SK-N-SH (cell line): Measurements from ENCODE around the gene SPTBN1. TPM values are rescaled to one million over a fixed set of nuclear protein-coding genes. Genes with fewer than 3 reads are reported as not detected.

Experiments
- CTCF ChIA-PET: fragments of 300-600, 350-600 bp; formaldehyde crosslinking; extraction: SDS; loops from one replicate; lab custom pipeline; 2021; lab: Yijun Ruan, JAX
- POLR2A ChIA-PET: fragments of 350-600 bp; sonication (Branson Sonifier 250); formaldehyde crosslinking; extraction: SDS; loops from one replicate; lab custom pipeline; 2020; ENCODE audit warnings: antibody characterized with exemption, inconsistent platforms; lab: Yijun Ruan, JAX
- DNase-seq: peaks from one replicate; pipeline ENCODE4 v3.0.0; 2012
- H2AFZ ChIP-seq: fragments of 200-600 bp; sonication (generic); 2 replicates; pipeline ENCODE4 v1.8.1; 2016; ENCODE audit warnings: antibody characterized with exemption, mild to moderate bottlenecking, low read depth
- H3F3A ChIP-seq: fragments of 200-600 bp; sonication (generic); replicated peaks from 2 replicates; pipeline ENCODE3; 2016; ENCODE audit warnings: antibody characterized with exemption, mild to moderate bottlenecking; ENCODE audit not compliant: insufficient read depth
- H3K27ac ChIP-seq, 2 experiments: fragments of 200-500 bp in 1 of 2; fragments of 200-600 bp in 1 of 2; sonication (Bioruptor generic) in 1 of 2; sonication (generic), shearing (Covaris generic) in 1 of 2; 2 replicates each; pipeline versions ENCODE4 v1.5.1 to v1.6.1; 2014 to 2016; ENCODE audit warnings: low read depth in 2 of 2, inconsistent platforms in 1 of 2, low read length in 1 of 2, mild to moderate bottlenecking in 1 of 2, mixed read lengths in 1 of 2
- H3K27me3 ChIP-seq: fragments of 200-600 bp; sonication (generic), shearing (Covaris generic); 2 replicates; pipeline ENCODE4 v1.6.1; 2016; ENCODE audit warnings: mixed run types; ENCODE audit not compliant: insufficient read depth
- H3K36me3 ChIP-seq, 2 experiments: fragments of 200-500 bp in 1 of 2; fragments of 200-600 bp in 1 of 2; sonication (Bioruptor generic) in 1 of 2; sonication (generic) in 1 of 2; replicated peaks in 1 of 2; 2 replicates each; pipeline versions ENCODE3 to v1.5.1; 2014 to 2016; ENCODE audit warnings: low read length in 1 of 2, mild to moderate bottlenecking in 1 of 2; ENCODE audit not compliant: insufficient read depth in 2 of 2, control insufficient read depth in 1 of 2
- H3K4me1 ChIP-seq, 2 experiments: fragments of 200-500 bp in 1 of 2; fragments of 200-600 bp in 1 of 2; sonication (Bioruptor generic) in 1 of 2; sonication (generic), shearing (Covaris generic) in 1 of 2; 2 replicates each; pipeline versions ENCODE4 v1.5.1 to v1.6.1; 2014 to 2016; ENCODE audit warnings: low read depth in 1 of 2, low read length in 1 of 2, mixed run types in 1 of 2; ENCODE audit not compliant: insufficient read depth in 2 of 2, control insufficient read depth in 1 of 2
- H3K4me2 ChIP-seq: fragments of 200-600 bp; sonication (generic), shearing (Covaris generic); 2 replicates; pipeline ENCODE4 v1.6.1; 2017; ENCODE audit warnings: mixed run types
- H3K4me3 ChIP-seq, 2 experiments: fragments of 200-500 bp in 1 of 2; fragments of 200-600 bp in 1 of 2; sonication (Bioruptor generic) in 1 of 2; sonication (generic), shearing (Covaris generic) in 1 of 2; 2 replicates each; pipeline versions ENCODE4 v1.5.1 to v1.8.1; 2014 to 2016; ENCODE audit warnings: low read depth in 2 of 2, inconsistent platforms in 1 of 2, low read length in 1 of 2, mild to moderate bottlenecking in 1 of 2, mixed read lengths in 1 of 2, moderate library complexity in 1 of 2
- H3K79me2 ChIP-seq: fragments of 200-600 bp; sonication (generic); 2 replicates; pipeline ENCODE4 v1.8.1; 2017; ENCODE audit warnings: mild to moderate bottlenecking; ENCODE audit not compliant: insufficient read depth
- H3K9ac ChIP-seq: fragments of 200-600 bp; sonication (generic); 2 replicates; pipeline ENCODE4 v1.6.1; 2017; ENCODE audit warnings: mixed run types
- H3K9me2 ChIP-seq: fragments of 200-600 bp; sonication (generic); 2 replicates; pipeline ENCODE4 v1.6.1; 2017; ENCODE audit warnings: mixed run types
- H3K9me3 ChIP-seq: fragments of 200-600 bp; sonication (generic); 2 replicates; pipeline ENCODE4 v1.6.1; 2017; ENCODE audit warnings: mixed run types, mild to moderate bottlenecking, moderate library complexity
- H4K20me1 ChIP-seq: fragments of 200-600 bp; sonication (generic); 2 replicates; pipeline ENCODE4 v1.6.1; 2017; ENCODE audit warnings: mild to moderate bottlenecking, mixed run types; ENCODE audit not compliant: insufficient read depth
- ELF1 ChIP-seq: IDR thresholded peaks from 2 replicates; pipeline ENCODE4 v1.4.0; 2012
- GATA2 ChIP-seq: sonication (generic); formaldehyde crosslinking; IDR thresholded peaks from 2 replicates; pipeline ENCODE4 v1.5.0; 2020; ENCODE audit warnings: mild to moderate bottlenecking, missing genetic modification reagents
- JUND ChIP-seq: IDR thresholded peaks from 2 replicates; pipeline ENCODE4 v1.4.0; 2012
- MXI1 ChIP-seq: IDR thresholded peaks from 2 replicates; pipeline ENCODE4 v1.6.1; 2012; ENCODE audit warnings: mild to moderate bottlenecking, low read depth, low read length, improper control_type of control experiment
- NRF1 ChIP-seq: IDR thresholded peaks from 2 replicates; pipeline ENCODE4 v1.6.1; 2012; ENCODE audit warnings: low read depth, mild to moderate bottlenecking, low read length
- POLR2AphosphoS5 ChIP-seq: IDR thresholded peaks from 2 replicates; pipeline ENCODE4 v1.6.1; 2012; ENCODE audit warnings: low read depth, low read length
- RAD21 ChIP-seq: IDR thresholded peaks from 2 replicates; pipeline ENCODE4 v1.6.1; 2012; ENCODE audit warnings: mild to moderate bottlenecking, low read length
- REST ChIP-seq: IDR thresholded peaks from 2 replicates; pipeline ENCODE4 v1.6.1; 2012; ENCODE audit warnings: mild to moderate bottlenecking, low read depth, low read length, moderate library complexity
- RXRA ChIP-seq: IDR thresholded peaks from 2 replicates; pipeline ENCODE4 v1.4.0; 2012; ENCODE audit warnings: low read depth, mild to moderate bottlenecking, borderline replicate concordance
- SIN3A ChIP-seq: IDR thresholded peaks from 2 replicates; pipeline ENCODE4 v1.6.1; 2012; ENCODE audit warnings: low read depth, mild to moderate bottlenecking, low read length, moderate library complexity, borderline replicate concordance
- SMC3 ChIP-seq: IDR thresholded peaks from 2 replicates; pipeline ENCODE4 v1.6.1; 2012; ENCODE audit warnings: low read depth, low read length, improper control_type of control experiment
- TAF1 ChIP-seq: IDR thresholded peaks from 2 replicates; pipeline ENCODE4 v1.6.1; 2012; ENCODE audit warnings: low read depth, mild to moderate bottlenecking, low read length, moderate library complexity, borderline replicate concordance
- YY1 ChIP-seq: IDR thresholded peaks from 2 replicates; pipeline ENCODE4 v1.4.0; 2012; ENCODE audit warnings: low read depth, mild to moderate bottlenecking
- WGBS: methylation state at CpG from one replicate; pipeline ENCODE4 v1.1.6; 2017; ENCODE audit warnings: low lambda C conversion rate; 5-methylcytosine and 5-hydroxymethylcytosine counted together
- polyA plus RNA-seq, 3 experiments: library from polyadenylated mRNA; depleted of rRNA; stranded (reverse); fragments of >200 nt; gene quantifications; 2 replicates each; pipeline ENCODE4 v1.2.3, GENCODE V29; 2012

Gene SPTBN1
- polyA plus RNA-seq, 1 of the 3 experiments (the other 2 are of a cell fraction): 29.1 TPM

DNA sequence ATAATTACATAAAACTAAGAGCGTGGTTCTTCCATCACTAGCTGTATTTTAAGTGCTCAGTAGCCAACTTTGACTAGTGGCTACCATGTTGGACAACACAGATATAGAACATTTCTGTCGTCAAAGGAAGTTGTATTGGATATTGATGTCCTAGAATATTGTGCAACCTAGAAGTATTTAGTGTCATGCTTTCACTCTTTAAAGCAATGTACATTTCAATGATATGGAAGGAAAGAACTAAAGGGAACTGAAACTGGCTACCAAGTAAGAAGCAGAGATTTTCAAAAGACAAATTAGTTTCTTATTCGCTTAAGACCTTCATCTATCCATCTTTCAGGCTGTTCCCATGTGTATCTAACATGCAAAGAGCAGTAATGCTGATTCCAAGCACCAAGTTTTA is 182.0 kb downstream of the SPTBN1 start:
- Histone ChIP-seq H3K9me3 (no peaks in the 10 kb centered on the region), H3K36me3 (peaks cover 37 to 53% of the 10 kb centered on the region in 2 experiments), H3K4me1 (peaks cover 28 to 43% of the 10 kb centered on the region in 2 experiments), H3K79me2 (peaks cover 55% of the 10 kb centered on the region), H3F3A (peaks cover 25% of the 10 kb centered on the region), H3K27ac (no peak overlapping the region), H4K20me1 (no peaks in the 10 kb centered on the region), H2AFZ (no peak overlapping the region), H3K9ac (no peak overlapping the region), H3K27me3 (no peaks in the 10 kb centered on the region), H3K4me3 (no peak overlapping the region), H3K9me2 (no peaks in the 10 kb centered on the region), H3K4me2 (no peak overlapping the region)
- 100% methylated on average over 3 of the region's 3 CpGs for WGBS
- POLR2A ChIA-PET: no interaction called here
- DNase-seq: no peak
- no peak for TF ChIP-seq JUND
- TF ChIP-seq NRF1: no peak
- no peak for TF ChIP-seq GATA2
- TF ChIP-seq TAF1: no peak
- no peak for TF ChIP-seq POLR2AphosphoS5
- no peak for TF ChIP-seq SIN3A
- CTCF ChIA-PET: interaction anchor here (0.7 to 1.1 kb wide), 2 partner anchors 10 to 421 kb away, joined by 3 to 4 read pairs; no protein-coding TSS in a partner anchor

GRCh38 chr2:54638774-54639187 is 182.7 kb downstream of the SPTBN1 start:
- H3K9me2 ChIP-seq: no peaks in the 10 kb centered on the region
- no peak overlapping the region for H3K27ac ChIP-seq
- TF ChIP-seq REST (no peak), POLR2AphosphoS5 (no peak), ELF1 (no peak), TAF1 (no peak), RAD21 (no peak), SIN3A (no peak), JUND (no peak), YY1 (no peak), MXI1 (no peak), SMC3 (no peak), RXRA (no peak)
- peaks cover 49% of the 10 kb centered on the region for H3K79me2 ChIP-seq
- H3K9ac ChIP-seq: no peak overlapping the region
- WGBS: 86% methylated on average over 7 of the region's 7 CpGs
- DNase-seq: no peak
- peaks cover 39 to 51% of the 10 kb centered on the region in 2 experiments for H3K36me3 ChIP-seq
- H3K27me3 ChIP-seq: no peaks in the 10 kb centered on the region
- H4K20me1 ChIP-seq: no peaks in the 10 kb centered on the region
- H3K4me3 ChIP-seq: no peak overlapping the region
- no peak overlapping the region for H2AFZ ChIP-seq
- no peaks in the 10 kb centered on the region for H3K9me3 ChIP-seq
- H3K4me2 ChIP-seq: no peak overlapping the region
- POLR2A ChIA-PET: no interaction called here
- CTCF ChIA-PET: interaction anchor here (0.6 to 1.4 kb wide), 6 partner anchors 11 to 532 kb away, joined by 3 to 7 read pairs (median 3); no protein-coding TSS in a partner anchor
- H3K4me1 ChIP-seq: peaks cover 23 to 37% of the 10 kb centered on the region in 2 experiments
- H3F3A ChIP-seq: peaks cover 22% of the 10 kb centered on the region
